K562 (cell line): ENCODE results near the gene BACE1-AS. TPM values are rescaled to one million over a fixed set of nuclear protein-coding genes. Genes with fewer than 3 reads are reported as not detected.

ENCODE experiments used
- ATAC-seq: fragments of 200-7000 bp; cut with Tn5 transposase; 3 replicates; pipeline ENCODE4 v1.9.1; 2020; ENCODE audit warnings: moderate library complexity
- BruUV-seq: library from RNA; stranded (reverse); fragments of 400-500 nt; replicated peaks from 2 replicates; lab custom pipeline; 2021; lab: Mats Ljungman, UMichigan
- CTCF ChIA-PET: fragments of 300-600 bp; formaldehyde crosslinking; extraction: SDS; loops from one replicate; lab custom pipeline; 2021; ENCODE audit warnings: low intra/inter-chr PET ratio; lab: Yijun Ruan, JAX
- POLR2A ChIA-PET: fragments of 300-600, 350-650 bp; sonication (Branson Sonifier 250); formaldehyde crosslinking; extraction: SDS; loops from one replicate; lab custom pipeline; 2021; ENCODE audit warnings: antibody characterized with exemption, inconsistent platforms; lab: Yijun Ruan, JAX
- DNase-seq, 4 experiments: peaks; one replicate each; pipeline versions ENCODE4 v3.0.0 to v3.0.0-alpha.2; 2011 to 2018; ENCODE audit warnings: low spot score in 3 of 4, mixed read lengths in 3 of 4; ENCODE audit errors: extremely low read depth in 1 of 4
- FAIRE-seq: peaks from 2 replicates; lab custom pipeline; 2011; peaks lifted over from hg19 to GRCh38; lab: Jason Lieb, UNC
- H2AFZ ChIP-seq: 2 replicates; pipeline ENCODE4 v1.6.0; 2011; ENCODE audit warnings: low read depth, low read length, control low read depth, inconsistent platforms
- H3K27ac ChIP-seq: fragments of 200-600 bp; 3 replicates; pipeline ENCODE4 v1.8.0; 2011; ENCODE audit warnings: low read depth, mild to moderate bottlenecking, control low read depth, inconsistent platforms, low read length, moderate library complexity, mixed read lengths; ENCODE audit errors: extremely low read depth
- H3K27me3 ChIP-seq, 2 experiments: fragments of 300-600 bp in 1 of 2; 2 replicates in 1 of 2; 3 replicates in 1 of 2; pipeline versions ENCODE4 v1.6.0 to v1.8.0; 2011; ENCODE audit warnings: inconsistent platforms in 2 of 2, low read length in 2 of 2, mild to moderate bottlenecking in 1 of 2, mixed read lengths in 1 of 2, moderate library complexity in 1 of 2; ENCODE audit not compliant: control insufficient read depth in 2 of 2, insufficient read depth in 2 of 2
- H3K36me3 ChIP-seq: fragments of 300-600 bp; 3 replicates; pipeline ENCODE4 v1.8.0; 2011; ENCODE audit warnings: mild to moderate bottlenecking, low read length, inconsistent platforms; ENCODE audit not compliant: control insufficient read depth, insufficient read depth
- H3K4me1 ChIP-seq, 2 experiments: fragments of 200-600 bp in 1 of 2; replicated peaks in 1 of 2; 2 replicates in 1 of 2; 3 replicates in 1 of 2; pipeline versions ENCODE4 v1.5.1 to v1.8.0; 2011; ENCODE audit warnings: inconsistent platforms in 2 of 2, low read length in 2 of 2, mild to moderate bottlenecking in 1 of 2, mixed read lengths in 1 of 2, moderate library complexity in 1 of 2; ENCODE audit not compliant: control insufficient read depth in 2 of 2, insufficient read depth in 2 of 2
- H3K4me2 ChIP-seq: 2 replicates; pipeline ENCODE4 v1.6.1; 2011; ENCODE audit warnings: low read length, control low read depth, inconsistent platforms, mixed read lengths; ENCODE audit not compliant: insufficient read depth
- H3K4me3 ChIP-seq: fragments of 200-600 bp; sonication (generic), shearing (Covaris generic); 2 replicates; pipeline ENCODE4 v1.5.1; 2016; ENCODE audit warnings: control low read depth, inconsistent platforms
- H3K79me2 ChIP-seq: fragments of 200-600 bp; 3 replicates; pipeline ENCODE4 v1.8.0; 2011; ENCODE audit warnings: low read length, inconsistent platforms; ENCODE audit not compliant: control insufficient read depth, insufficient read depth
- H3K9ac ChIP-seq, 2 experiments: 2 replicates each; pipeline versions ENCODE4 v1.6.0 to v1.6.1; 2011; ENCODE audit warnings: low read depth in 2 of 2, low read length in 2 of 2, control low read depth in 1 of 2, inconsistent platforms in 1 of 2, mild to moderate bottlenecking in 1 of 2, mixed read lengths in 1 of 2; ENCODE audit not compliant: insufficient read depth in 1 of 2
- H3K9me1 ChIP-seq: one replicate; pipeline ENCODE4 v1.6.0; 2011; ENCODE audit warnings: inconsistent platforms, mild to moderate bottlenecking, low read length, moderate library complexity; ENCODE audit not compliant: control insufficient read depth, insufficient read depth
- H3K9me3 ChIP-seq: replicated peaks from 2 replicates; pipeline ENCODE4 v1.5.1; 2011; ENCODE audit warnings: low read depth, low read length, inconsistent platforms; ENCODE audit not compliant: control insufficient read depth, insufficient read depth
- H4K20me1 ChIP-seq: replicated peaks from 2 replicates; pipeline ENCODE4 v1.6.1; 2011; ENCODE audit warnings: low read length, inconsistent platforms, mixed read lengths; ENCODE audit not compliant: control insufficient read depth, insufficient read depth
- BRF2 ChIP-seq: IDR thresholded peaks from 3 replicates; pipeline ENCODE4 v1.6.1; 2011; ENCODE audit warnings: borderline replicate concordance, mild to moderate bottlenecking; ENCODE audit not compliant: insufficient read length, insufficient read depth
- CEBPZ ChIP-seq: fragments of 150-350 bp; IDR thresholded peaks from 2 replicates; pipeline ENCODE4 v1.6.1; 2014; ENCODE audit warnings: low read depth, mild to moderate bottlenecking, low read length, borderline replicate concordance
- CREB1 ChIP-seq, 2 experiments: sonication (generic) in 1 of 2; formaldehyde crosslinking in 1 of 2; IDR thresholded peaks; 2 replicates each; pipeline versions ENCODE4 v1.6.1 to v1.8.0; 2012 to 2022; ENCODE audit warnings: inconsistent platforms in 1 of 2, mild to moderate bottlenecking in 1 of 2, missing genetic modification reagents in 1 of 2, moderate library complexity in 1 of 2
- DPF2 ChIP-seq: fragments of 450-650 bp; IDR thresholded peaks from 2 replicates; pipeline ENCODE4 v1.6.1; 2016
- JUND ChIP-seq, 2 experiments: IDR thresholded peaks; 2 replicates in 1 of 2; 3 replicates in 1 of 2; pipeline ENCODE4 v1.6.1; 2011; ENCODE audit warnings: borderline replicate concordance in 2 of 2, low read depth in 2 of 2, low read length in 2 of 2, improper control_type of control experiment in 1 of 2, missing biosample characterization in 1 of 2, missing genetic modification characterization in 1 of 2, missing genetic modification reagents in 1 of 2
- PCBP2 ChIP-seq: fragments of 200-400 bp; formaldehyde crosslinking; IDR thresholded peaks from 2 replicates; pipeline ENCODE4 v1.6.1; 2018; ENCODE audit warnings: low read length, low read depth, mild to moderate bottlenecking, moderate library complexity; ENCODE audit not compliant: poor library complexity, severe bottlenecking
- SETDB1 ChIP-seq: IDR thresholded peaks from one replicate; pipeline ENCODE4 v1.6.1; 2012; ENCODE audit warnings: low read length, control low read depth, inconsistent platforms
- SIN3B ChIP-seq: fragments of 450-650 bp; IDR thresholded peaks from 2 replicates; pipeline ENCODE4 v1.6.1; 2017; ENCODE audit warnings: low read depth, mild to moderate bottlenecking, moderate library complexity
- TCF15 ChIP-seq: fragments of 250-450 bp; sonication (Bioruptor Pico); IDR thresholded peaks from 2 replicates; pipeline ENCODE4 v1.8.0; 2022; ENCODE audit warnings: moderate library complexity, mild to moderate bottlenecking, inconsistent platforms
- XRCC5 ChIP-seq: fragments of 200-400 bp; formaldehyde crosslinking; IDR thresholded peaks from 2 replicates; pipeline ENCODE4 v1.6.1; 2017; ENCODE audit warnings: low read depth, mild to moderate bottlenecking, low read length
- ZBTB5 ChIP-seq: fragments of 450-650 bp; IDR thresholded peaks from 2 replicates; pipeline ENCODE4 v1.6.1; 2017; ENCODE audit warnings: antibody characterized with exemption
- ZSCAN29 ChIP-seq: fragments of 450-650 bp; IDR thresholded peaks from 2 replicates; pipeline ENCODE4 v1.6.1; 2017
- WGBS: fragments of 100-300 bp; shearing (Covaris generic); methylation state at CpG from one replicate; pipeline ENCODE4 v1.1.6; 2016; ENCODE audit warnings: low coverage, mixed read lengths; ENCODE audit not compliant: insufficient coverage; ENCODE audit errors: missing lambda C conversion rate; 5-methylcytosine and 5-hydroxymethylcytosine counted together
- in situ Hi-C: fragments of 300-500 bp; cut with MboI; formaldehyde crosslinking; loops from 4 replicates; pipeline ENCODE4 v1.15.0; 2018; ENCODE audit warnings: inconsistent platforms, mixed read lengths
- intact Hi-C: fragments of 100-400 bp; cut with micrococcal nuclease; formaldehyde crosslinking; loops from 2 replicates; pipeline ENCODE4 v1.14.2; 2022
- polyA plus RNA-seq, 8 experiments: library from polyadenylated mRNA; depleted of rRNA in 4 of 8; stranded (reverse) in 5 of 8; unstranded in 3 of 8; fragments of >200 nt; fragmentation: Nextera tagmentation in 2 of 8; fragmentation: Illumina TruSeq in 1 of 8; extraction: Ambion mirVana in 2 of 8; extraction: Trizol in 1 of 8; gene quantifications; 2 replicates each; pipeline versions ENCODE4 v1.2.1 to v1.2.3, GENCODE V29; 2011 to 2014; ENCODE audit warnings: inconsistent platforms in 1 of 8, missing spikeins in 1 of 8
- total RNA-seq, 7 experiments: library from RNA; depleted of rRNA in 6 of 7; stranded (reverse); fragments of >200 nt in 6 of 7; fragmentation: Illumina TruSeq in 2 of 7; extraction: Trizol in 2 of 7; gene quantifications; 2 replicates each; pipeline versions ENCODE4 v1.2.1 to v1.2.3, GENCODE V29; 2011 to 2021; ENCODE audit warnings: low replicate concordance in 1 of 7

BACE1-AS gene
- total and polyA plus RNA-seq, 9 of the 15 experiments (the other 6 are each of a cell fraction or from before 2014, with no cell fraction given) = 2.2 to 8.2 (median 3.8) TPM

GRCh38 chr11:117281159-117281558, 10.0 kb upstream of the BACE1-AS start (continued):
- TF ChIP-seq XRCC5 (no peak), ZSCAN29 (no peak), CREB1 (IDR thresholded peaks at IDR 0.05) (no peak), CREB1 (CRISPR knock-in tag; IDR thresholded peaks at IDR 0.05) (no peak), SETDB1 (no peak), DPF2 (no peak)

- BruUV-seq = TSS peak; percentile 54
- no peak for TF ChIP-seq ZBTB5
- TF ChIP-seq TCF15 = no peak
- TF ChIP-seq PCBP2 = no peak
- TF ChIP-seq BRF2 = no peak
- no peak for TF ChIP-seq SIN3B
- no peak for TF ChIP-seq CEBPZ
- TF ChIP-seq JUND (IDR thresholded peaks at IDR 0.05; ENCODE audit: borderline replicate concordance, low read depth, low read length) = no peak
- TF ChIP-seq JUND (tag; IDR thresholded peaks at IDR 0.05; ENCODE audit: borderline replicate concordance, low read depth, low read length) = no peak
- 76% methylated on average over 6 of the region's 7 CpGs for WGBS
Observed at GRCh38 chr11:117281869-117282268, 9.3 kb upstream of the BACE1-AS start.

More at GRCh38 chr11:117281869-117282268, 9.3 kb upstream of the BACE1-AS start:
- H3K9me3 ChIP-seq = no peaks in the 10 kb centered on the region
- ATAC-seq = no peak
- POLR2A ChIA-PET = no interaction called here
- intact Hi-C loops = no loop called here
- no peak overlapping the region for H3K4me3 ChIP-seq
- no peaks in the 10 kb centered on the region for H3K9me1 ChIP-seq
- FAIRE-seq = no peak
- CTCF ChIA-PET = no interaction called here
- peaks cover 0 to 5% of the 10 kb centered on the region in 2 experiments; a peak in 3 of 5 replicates for H3K4me1 ChIP-seq
- H3K27me3 ChIP-seq = no peaks in the 10 kb centered on the region
- H4K20me1 ChIP-seq = peaks cover 3% of the 10 kb centered on the region; the same call in 1 of the 2 replicates
- in situ Hi-C loops = no loop called here
- peaks cover 57% of the 10 kb centered on the region for H3K36me3 ChIP-seq
- DNase-seq = no peak
- H2AFZ ChIP-seq = no peak overlapping the region
- no peak overlapping the region for H3K27ac ChIP-seq
- no peak overlapping the region for H3K4me2 ChIP-seq
- H3K9ac ChIP-seq = no peak overlapping the region
- no peaks in the 10 kb centered on the region for H3K79me2 ChIP-seq
